Astrocyte of the cerebellum (primary cell): ENCODE measurements around the gene FAM53B.

ENCODE experiments used
- DNase-seq: peaks from one replicate; pipeline ENCODE4 v3.0.0-alpha.2; 2011; ENCODE audit warnings: low read depth
- H3K4me3 ChIP-seq: 2 replicates; pipeline ENCODE4 v1.5.1; 2011; ENCODE audit warnings: mild to moderate bottlenecking, low read depth, low read length, moderate library complexity
- in situ Hi-C: cut with HindIII; loops from 2 replicates; pipeline ENCODE4 v1.10.0; 2017; ENCODE audit warnings: low sequenced_read_pairs
- TF ChIP-seq, protein P1 (sequence below): IDR thresholded peaks from 2 replicates; pipeline ENCODE4 v1.5.1; 2012; ENCODE audit warnings: low read length, low read depth, moderate library complexity, mild to moderate bottlenecking; ENCODE audit errors: missing control alignments

FAM53B gene

GRCh38 chr10:124595143-124595883 lies 148.9 kb downstream of the FAM53B start:
- TF ChIP-seq, protein P1, sequence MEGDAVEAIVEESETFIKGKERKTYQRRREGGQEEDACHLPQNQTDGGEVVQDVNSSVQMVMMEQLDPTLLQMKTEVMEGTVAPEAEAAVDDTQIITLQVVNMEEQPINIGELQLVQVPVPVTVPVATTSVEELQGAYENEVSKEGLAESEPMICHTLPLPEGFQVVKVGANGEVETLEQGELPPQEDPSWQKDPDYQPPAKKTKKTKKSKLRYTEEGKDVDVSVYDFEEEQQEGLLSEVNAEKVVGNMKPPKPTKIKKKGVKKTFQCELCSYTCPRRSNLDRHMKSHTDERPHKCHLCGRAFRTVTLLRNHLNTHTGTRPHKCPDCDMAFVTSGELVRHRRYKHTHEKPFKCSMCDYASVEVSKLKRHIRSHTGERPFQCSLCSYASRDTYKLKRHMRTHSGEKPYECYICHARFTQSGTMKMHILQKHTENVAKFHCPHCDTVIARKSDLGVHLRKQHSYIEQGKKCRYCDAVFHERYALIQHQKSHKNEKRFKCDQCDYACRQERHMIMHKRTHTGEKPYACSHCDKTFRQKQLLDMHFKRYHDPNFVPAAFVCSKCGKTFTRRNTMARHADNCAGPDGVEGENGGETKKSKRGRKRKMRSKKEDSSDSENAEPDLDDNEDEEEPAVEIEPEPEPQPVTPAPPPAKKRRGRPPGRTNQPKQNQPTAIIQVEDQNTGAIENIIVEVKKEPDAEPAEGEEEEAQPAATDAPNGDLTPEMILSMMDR, result no peak
- no peak for DNase-seq
- in situ Hi-C loops, result no loop called here

DNA sequence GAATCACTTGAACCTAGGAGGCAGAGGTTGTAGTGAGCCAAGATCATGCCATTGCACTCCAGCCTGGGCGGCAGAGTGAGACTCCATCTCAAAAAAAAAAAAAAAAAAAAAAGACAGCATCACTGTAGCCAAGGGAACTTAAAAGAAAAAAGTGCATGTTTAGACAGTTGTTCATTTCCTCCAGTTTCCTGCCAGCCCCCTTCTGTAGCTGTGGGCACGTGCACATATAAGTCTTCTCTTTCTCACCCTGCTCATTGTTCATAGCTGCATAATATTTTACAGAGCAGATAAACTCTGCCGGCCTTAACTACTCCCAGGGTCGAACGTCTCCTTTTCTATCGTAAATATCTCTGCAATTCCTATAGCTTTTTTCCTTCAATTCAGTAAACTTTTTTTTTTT lies 149.9 kb downstream of the FAM53B start:
- H3K4me3 ChIP-seq, result no peak overlapping the region
- no peak for DNase-seq
- TF ChIP-seq, protein P1, result no peak
- in situ Hi-C loops, result no loop called here

More at GRCh38 chr10:124595143-124595883, 148.9 kb downstream of the FAM53B start:
- H3K4me3 ChIP-seq, result no peak overlapping the region

- TF ChIP-seq, protein P1, result no peak
- DNase-seq, result no peak
- no peak overlapping the region for H3K4me3 ChIP-seq
- in situ Hi-C loops, result no loop called here
These were observed 150.7 kb downstream of the FAM53B start for GRCh38 chr10:124593431-124593985.

- in situ Hi-C loops, result no loop called here
- TF ChIP-seq, protein P1, result no peak
- DNase-seq, result no peak
- H3K4me3 ChIP-seq, result no peak overlapping the region
These were observed 151.3 kb downstream of the FAM53B start for GRCh38 chr10:124592736-124593430.

GRCh38 chr10:124592101-124592500 lies 152.1 kb downstream of the FAM53B start:
- in situ Hi-C loops, result no loop called here
- TF ChIP-seq, protein P1, result no peak
- no peak for DNase-seq
- H3K4me3 ChIP-seq, result no peak overlapping the region

DNA sequence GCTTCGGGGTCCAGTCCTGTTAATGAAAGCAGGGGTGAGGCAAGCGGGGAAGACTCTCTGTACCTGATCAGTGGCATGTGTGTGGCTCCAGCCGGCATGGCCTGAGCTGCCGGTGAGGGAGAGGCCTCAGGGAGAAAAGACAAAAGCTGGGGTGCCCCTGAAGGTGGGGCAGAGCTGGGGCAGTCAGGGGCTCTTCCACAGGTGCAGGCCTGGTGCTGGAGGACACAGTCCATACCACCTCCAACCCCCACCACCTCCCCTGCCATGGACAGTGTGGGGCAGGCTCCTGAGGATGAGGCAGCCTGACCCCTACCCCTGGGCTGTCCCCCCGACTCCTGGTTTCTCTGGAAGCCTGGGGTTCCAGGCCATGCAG lies 153.1 kb downstream of the FAM53B start:
- no peak overlapping the region for H3K4me3 ChIP-seq
- no peak for DNase-seq
- in situ Hi-C loops, result no loop called here
- TF ChIP-seq, protein P1, result no peak
